PFSK-1 (cell line): Measurements from ENCODE around the gene UBA1.

Experiments
- FOXP2 ChIP-seq: optimal IDR thresholded peaks from 2 replicates; pipeline ENCODE3; 2011; ENCODE audit warnings: borderline replicate concordance, control low read depth, inconsistent platforms; ENCODE audit not compliant: insufficient read depth; ENCODE audit errors: extremely low read length, extremely low read depth
- POLR2AphosphoS5 ChIP-seq: IDR thresholded peaks from 2 replicates; pipeline ENCODE4 v1.6.1; 2012; ENCODE audit warnings: low read depth, mild to moderate bottlenecking, control low read depth, low read length, moderate library complexity
- REST ChIP-seq, 2 experiments: IDR thresholded peaks; 2 replicates each; pipeline versions ENCODE4 v1.6.1 to v1.8.0; 2011 to 2012; ENCODE audit warnings: low read depth in 2 of 2, low read length in 2 of 2, control low read depth in 1 of 2, inconsistent platforms in 1 of 2, mild to moderate bottlenecking in 1 of 2, moderate library complexity in 1 of 2; ENCODE audit not compliant: insufficient read depth in 1 of 2
- SIN3A ChIP-seq: IDR thresholded peaks from 2 replicates; pipeline ENCODE4 v1.6.1; 2012; ENCODE audit warnings: mild to moderate bottlenecking, low read length, moderate library complexity, borderline replicate concordance; ENCODE audit not compliant: insufficient read depth
- TAF1 ChIP-seq: IDR thresholded peaks from 2 replicates; pipeline ENCODE4 v1.6.1; 2012; ENCODE audit warnings: low read length, control low read depth, borderline replicate concordance; ENCODE audit not compliant: insufficient read depth

UBA1 gene

GRCh38 chrX:47227334-47227583 is 33.6 kb downstream of the UBA1 start:
- TF ChIP-seq POLR2AphosphoS5 (no peak), REST (IDR thresholded peaks at IDR 0.05; ENCODE audit: insufficient read depth in 1 of 2, low read depth in 2 of 2, low read length in 2 of 2) (no peak), FOXP2 (no peak), SIN3A (no peak), TAF1 (no peak)

GRCh38 chrX:47228550-47229270 is 35.1 kb downstream of the UBA1 start:
- no peak for TF ChIP-seq POLR2AphosphoS5
- no peak for TF ChIP-seq TAF1
- no peak for TF ChIP-seq REST (IDR thresholded peaks at IDR 0.05; ENCODE audit: insufficient read depth in 1 of 2, low read depth in 2 of 2, low read length in 2 of 2)
- TF ChIP-seq SIN3A: no peak
- no peak for TF ChIP-seq FOXP2

DNA sequence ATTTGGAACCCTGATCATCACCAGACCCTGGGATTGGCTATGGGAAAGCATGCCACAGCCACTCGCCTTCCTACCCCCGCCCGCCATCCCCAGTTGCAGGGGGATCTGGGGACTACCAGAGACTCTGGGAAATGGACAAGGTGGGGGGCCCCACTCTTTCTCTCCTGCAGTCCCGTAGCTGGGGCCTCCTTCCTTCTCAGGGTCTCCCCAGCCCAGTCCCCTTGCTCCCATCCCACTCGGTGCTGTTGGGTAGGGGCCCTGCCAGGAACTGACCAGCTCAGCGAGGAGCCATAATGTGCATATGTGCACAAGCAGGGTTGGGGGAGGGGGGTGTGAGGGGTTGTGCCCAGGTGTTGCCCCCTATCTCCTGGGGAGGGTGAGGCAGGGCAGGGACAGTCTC is 35.8 kb downstream of the UBA1 start:
- TF ChIP-seq FOXP2: no peak
- TF ChIP-seq SIN3A: no peak
- TF ChIP-seq TAF1: no peak
- TF ChIP-seq POLR2AphosphoS5: no peak
- TF ChIP-seq REST (IDR thresholded peaks at IDR 0.05; ENCODE audit: insufficient read depth in 1 of 2, low read depth in 2 of 2, low read length in 2 of 2): no peak

- TF ChIP-seq SIN3A (no peak), POLR2AphosphoS5 (peak; percentile 71)
Observed at GRCh38 chrX:47230136-47230868, 36.7 kb downstream of the UBA1 start.

DNA sequence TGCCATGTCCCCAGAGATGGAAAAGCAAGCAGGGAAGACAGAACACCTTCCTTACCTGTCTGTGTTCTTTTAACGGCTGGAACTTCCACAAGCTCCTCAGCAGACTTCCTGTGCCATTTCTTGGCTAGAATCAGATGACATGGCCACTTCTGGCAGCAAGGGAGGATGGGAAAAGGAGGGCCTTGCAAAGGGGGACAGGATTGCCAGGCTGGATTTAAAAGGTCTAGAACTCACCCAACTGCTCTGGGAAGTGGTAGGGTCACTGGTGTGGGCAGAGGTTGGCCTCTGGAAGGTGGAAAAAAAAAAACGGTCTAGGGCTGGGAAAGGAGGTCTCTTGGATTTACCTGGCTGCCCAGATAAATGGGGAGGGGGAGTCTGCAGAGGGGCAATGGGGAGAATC is 37.5 kb downstream of the UBA1 start:
- no peak for TF ChIP-seq POLR2AphosphoS5
- no peak for TF ChIP-seq FOXP2
- no peak for TF ChIP-seq SIN3A
- no peak for TF ChIP-seq REST (IDR thresholded peaks at IDR 0.05; ENCODE audit: insufficient read depth in 1 of 2, low read depth in 2 of 2, low read length in 2 of 2)
- no peak for TF ChIP-seq TAF1
